Muscle of leg (tissue), 11 donors: ENCODE data around the gene UGT1A6. TPM values are rescaled to one million over a fixed set of nuclear protein-coding genes. Genes with fewer than 3 reads are reported as not detected.

ENCODE experiments used
- DNase-seq: peaks from one replicate; pipeline ENCODE4 v3.0.0; 2013
- H3K27ac ChIP-seq: one replicate; pipeline ENCODE4 v1.5.1; 2013; ENCODE audit warnings: mild to moderate bottlenecking, low read length, control low read depth
- H3K27me3 ChIP-seq: one replicate; pipeline ENCODE4 v1.6.1; 2013; ENCODE audit warnings: low read length; ENCODE audit not compliant: control insufficient read depth, insufficient read depth
- H3K36me3 ChIP-seq: one replicate; pipeline ENCODE4 v1.6.1; 2013; ENCODE audit warnings: low read length; ENCODE audit not compliant: control insufficient read depth, insufficient read depth
- H3K4me1 ChIP-seq: one replicate; pipeline ENCODE4 v1.6.1; 2013; ENCODE audit warnings: low read length; ENCODE audit not compliant: control insufficient read depth, insufficient read depth
- H3K4me3 ChIP-seq: one replicate; pipeline ENCODE4 v1.5.1; 2013; ENCODE audit warnings: low read length, control low read depth
- H3K9me3 ChIP-seq: replicated peaks from 2 replicates; pipeline ENCODE4 v1.6.1; 2013; ENCODE audit warnings: low read depth, low read length; ENCODE audit not compliant: control insufficient read depth
- WGBS: methylation state at CpG from one replicate; pipeline ENCODE4 v1.1.5; 2013; ENCODE audit warnings: missing lambda C conversion rate; ENCODE audit not compliant: insufficient coverage; 5-methylcytosine and 5-hydroxymethylcytosine counted together
- polyA plus RNA-seq, 8 donors: library from polyadenylated mRNA; unstranded; fragments of 120-200 nt; gene quantifications; one replicate each; pipeline versions ENCODE4 v1.2.1 to v1.2.3, GENCODE V29; 2013; ENCODE audit warnings: inconsistent platforms in 1 of 8, low replicate concordance in 1 of 8; ENCODE audit not compliant: insufficient read length in 8 of 8, insufficient read depth in 1 of 8
- total RNA-seq: library from RNA; stranded (reverse); fragments of 120-200 nt; gene quantifications from one replicate; pipeline ENCODE4 v1.2.4, GENCODE V29; 2013

UGT1A6 gene
- total and polyA plus RNA-seq, 9 donors, result 0.16 TPM; not detected in 8

DNA sequence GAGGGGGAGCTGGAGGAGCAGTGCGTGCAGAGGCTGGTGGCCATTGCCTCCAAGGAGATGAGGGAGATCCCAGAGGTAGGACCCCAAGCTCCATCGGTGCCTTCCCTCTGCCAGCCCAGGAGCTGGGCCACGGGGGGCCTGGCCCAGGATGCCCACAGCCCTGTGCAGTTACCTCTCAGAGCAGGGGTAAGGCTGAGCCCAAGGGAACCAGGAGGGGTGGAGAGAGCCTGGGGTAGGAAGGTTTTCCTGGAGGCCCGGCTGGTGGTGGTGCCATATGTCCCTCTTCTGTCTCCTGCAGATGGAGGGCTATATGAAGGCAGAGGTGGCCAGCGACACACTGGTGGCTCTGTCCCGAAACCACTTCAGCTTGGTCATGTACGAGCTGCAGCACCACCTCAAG lies 96.9 kb downstream of the UGT1A6 start:
- Histone ChIP-seq H3K9me3 (no peaks in the 10 kb centered on the region), H3K36me3 (no peaks in the 10 kb centered on the region), H3K27me3 (no peaks in the 10 kb centered on the region), H3K27ac (no peak overlapping the region), H3K4me3 (no peak overlapping the region), H3K4me1 (no peaks in the 10 kb centered on the region)
- 88% methylated on average over 4 of the region's 7 CpGs for WGBS
- DNase-seq, result no peak

DNA sequence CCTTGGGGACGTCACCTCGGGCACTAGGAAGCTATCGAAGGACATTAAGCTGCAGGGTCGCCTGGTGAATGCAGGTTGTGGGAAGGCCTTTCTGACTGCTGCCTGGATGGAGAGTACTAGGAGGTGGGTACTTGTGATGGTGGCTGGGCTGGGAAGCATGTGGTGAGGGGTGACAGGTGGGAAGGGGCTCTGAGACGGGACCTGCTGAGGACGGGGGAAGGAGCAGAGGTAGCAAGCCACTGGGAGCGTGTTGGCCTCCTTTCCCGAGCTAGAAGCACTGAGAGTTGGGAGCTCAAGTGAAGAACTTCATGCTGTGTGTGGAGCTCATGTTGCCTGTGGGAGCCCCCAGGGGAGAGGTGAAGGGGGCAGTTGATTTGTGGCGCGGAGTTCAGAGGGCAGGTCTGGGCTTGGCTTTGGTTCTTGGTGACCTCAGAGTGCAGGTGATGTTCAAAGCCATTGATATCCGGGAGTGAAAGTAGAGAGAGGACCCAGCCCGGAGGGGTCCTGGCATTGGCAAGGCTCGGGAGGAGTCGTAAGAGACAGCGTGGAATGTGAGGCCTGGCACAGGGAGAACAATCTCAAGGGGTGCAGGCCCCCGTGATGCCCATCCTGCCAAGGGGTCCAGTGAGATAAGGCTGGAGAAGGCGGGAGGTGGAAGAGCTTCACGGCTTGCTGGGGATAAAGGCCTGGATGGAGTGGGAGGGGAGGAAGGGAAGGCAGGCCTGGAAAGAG lies 98.6 kb downstream of the UGT1A6 start:
- no peak overlapping the region for H3K27ac ChIP-seq
- no peak for DNase-seq
- H3K4me3 ChIP-seq, result no peak overlapping the region
- H3K27me3 ChIP-seq, result no peaks in the 10 kb centered on the region
- H3K4me1 ChIP-seq, result no peaks in the 10 kb centered on the region
- H3K36me3 ChIP-seq, result no peaks in the 10 kb centered on the region
- no peaks in the 10 kb centered on the region for H3K9me3 ChIP-seq
- 77% methylated on average over 18 of the region's 18 CpGs for WGBS

DNA sequence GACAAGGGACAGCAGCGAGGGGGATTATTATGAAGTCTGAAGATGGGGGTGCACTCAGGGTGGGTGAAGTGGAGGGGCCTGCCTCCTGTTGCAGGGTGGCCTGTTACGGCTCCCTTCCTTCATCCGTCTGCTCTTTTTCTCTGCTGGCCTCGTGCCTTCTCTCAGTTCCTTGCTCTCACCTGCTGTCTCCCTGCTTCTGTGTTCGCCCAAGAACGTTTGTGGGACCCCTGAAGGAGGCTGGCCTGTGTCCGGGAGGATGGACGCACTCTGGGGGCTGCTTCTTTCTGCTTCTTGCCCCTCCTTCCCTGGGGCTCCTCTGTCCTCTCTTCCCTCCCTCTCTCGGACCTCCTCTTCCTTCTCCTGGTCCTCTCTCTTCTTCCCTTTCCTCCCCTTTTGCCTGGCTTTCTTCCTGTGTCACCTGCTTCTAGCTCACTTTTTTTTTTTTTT lies 99.2 kb downstream of the UGT1A6 start:
- Histone ChIP-seq H3K4me1 (no peaks in the 10 kb centered on the region), H3K4me3 (no peak overlapping the region), H3K36me3 (no peaks in the 10 kb centered on the region), H3K27ac (no peak overlapping the region), H3K9me3 (no peaks in the 10 kb centered on the region), H3K27me3 (no peaks in the 10 kb centered on the region)
- 63% methylated on average over 9 of the region's 9 CpGs for WGBS
- DNase-seq, result no peak

DNA sequence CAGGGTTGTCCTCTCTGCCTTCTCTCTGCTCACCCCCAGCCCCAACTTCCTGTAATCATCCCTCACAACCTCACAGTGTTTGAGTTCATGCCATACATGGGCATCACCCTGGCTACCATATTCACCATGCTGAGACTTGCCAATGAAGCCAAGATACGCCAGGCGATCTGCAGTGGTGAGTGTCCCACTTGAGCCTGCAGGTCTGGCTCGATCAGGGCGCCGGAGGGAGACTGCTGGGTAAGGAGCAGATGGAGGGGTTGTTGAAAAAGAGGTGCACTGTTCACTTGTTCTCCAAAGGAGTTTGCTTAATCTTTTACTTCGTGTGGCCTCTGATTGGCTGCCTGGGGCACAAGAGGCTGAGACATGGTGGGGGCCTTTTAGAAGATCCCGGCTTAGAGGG lies 100.0 kb downstream of the UGT1A6 start:
- H3K27me3 ChIP-seq, result no peaks in the 10 kb centered on the region
- WGBS, result 97% methylated on average over 7 of the region's 7 CpGs
- H3K4me3 ChIP-seq, result no peak overlapping the region
- H3K36me3 ChIP-seq, result no peaks in the 10 kb centered on the region
- no peaks in the 10 kb centered on the region for H3K4me1 ChIP-seq
- DNase-seq, result no peak
- H3K27ac ChIP-seq, result no peak overlapping the region
- no peaks in the 10 kb centered on the region for H3K9me3 ChIP-seq

DNA sequence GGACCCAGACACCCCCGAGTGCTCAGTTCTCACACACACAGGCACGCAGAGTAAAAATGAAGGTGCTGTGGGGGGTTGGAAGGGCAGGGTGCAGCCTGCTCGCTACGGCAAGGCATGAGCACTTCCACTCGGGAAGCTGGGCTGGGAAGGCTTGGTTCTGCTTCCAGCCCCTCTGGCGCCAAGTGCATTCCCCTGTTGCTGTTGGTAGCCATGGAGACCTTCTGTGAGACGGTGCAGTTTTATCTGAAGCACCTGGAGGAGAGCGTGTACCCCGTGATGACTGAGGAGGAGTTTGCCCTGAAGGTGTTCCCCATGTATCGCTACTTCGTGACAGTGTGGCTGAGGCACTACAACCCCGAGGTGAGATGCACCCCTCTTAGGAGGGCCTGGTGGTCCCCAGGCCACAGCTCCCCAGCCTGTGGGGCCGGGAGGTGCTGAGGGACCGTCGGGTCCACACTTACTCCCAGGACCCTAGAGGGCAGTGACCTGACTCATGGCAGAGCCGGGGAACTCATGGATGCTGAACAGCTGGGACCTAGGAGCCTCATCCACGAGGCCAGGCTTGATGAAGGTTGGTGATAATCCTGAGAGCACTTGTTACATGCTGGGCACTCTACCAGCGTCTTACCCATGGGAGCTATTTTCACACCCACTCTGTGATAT lies 100.9 kb downstream of the UGT1A6 start:
- H3K27ac ChIP-seq, result no peak overlapping the region
- H3K27me3 ChIP-seq, result no peaks in the 10 kb centered on the region
- no peaks in the 10 kb centered on the region for H3K36me3 ChIP-seq
- H3K4me3 ChIP-seq, result no peak overlapping the region
- no peaks in the 10 kb centered on the region for H3K9me3 ChIP-seq
- H3K4me1 ChIP-seq, result no peaks in the 10 kb centered on the region
- 63% methylated on average over 15 of the region's 18 CpGs for WGBS
- no peak for DNase-seq

DNA sequence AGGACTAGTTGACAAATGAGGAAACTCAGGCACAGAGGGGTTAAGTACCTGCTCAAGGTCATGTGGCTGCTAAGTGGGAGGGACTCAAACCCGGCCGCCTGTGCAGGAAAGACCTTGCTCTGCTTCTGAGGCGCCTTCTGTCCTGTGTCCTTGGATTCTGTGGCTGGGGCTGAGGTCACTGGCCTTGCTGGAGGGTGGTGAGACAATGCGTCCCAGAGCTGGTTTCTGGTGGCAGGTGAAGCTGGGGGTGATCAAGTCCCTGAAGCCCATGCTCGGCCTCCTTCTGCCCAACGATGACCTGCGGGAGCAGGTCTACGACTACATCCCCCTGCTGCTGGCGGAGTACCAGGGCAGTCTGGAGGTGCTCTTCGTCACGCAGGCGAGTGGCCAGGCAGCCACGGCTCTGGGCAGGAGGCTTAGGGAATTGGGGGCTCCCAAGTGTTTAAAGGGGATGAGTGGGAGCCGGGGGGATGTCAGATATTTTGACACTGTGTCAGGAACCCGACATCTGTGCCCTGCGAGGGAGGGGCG lies 101.5 kb downstream of the UGT1A6 start:
- no peak overlapping the region for H3K27ac ChIP-seq
- no peak for DNase-seq
- WGBS, result 72% methylated on average over 17 of the region's 17 CpGs
- no peaks in the 10 kb centered on the region for H3K36me3 ChIP-seq
- H3K9me3 ChIP-seq, result no peaks in the 10 kb centered on the region
- no peaks in the 10 kb centered on the region for H3K4me1 ChIP-seq
- no peaks in the 10 kb centered on the region for H3K27me3 ChIP-seq
- no peak overlapping the region for H3K4me3 ChIP-seq

DNA sequence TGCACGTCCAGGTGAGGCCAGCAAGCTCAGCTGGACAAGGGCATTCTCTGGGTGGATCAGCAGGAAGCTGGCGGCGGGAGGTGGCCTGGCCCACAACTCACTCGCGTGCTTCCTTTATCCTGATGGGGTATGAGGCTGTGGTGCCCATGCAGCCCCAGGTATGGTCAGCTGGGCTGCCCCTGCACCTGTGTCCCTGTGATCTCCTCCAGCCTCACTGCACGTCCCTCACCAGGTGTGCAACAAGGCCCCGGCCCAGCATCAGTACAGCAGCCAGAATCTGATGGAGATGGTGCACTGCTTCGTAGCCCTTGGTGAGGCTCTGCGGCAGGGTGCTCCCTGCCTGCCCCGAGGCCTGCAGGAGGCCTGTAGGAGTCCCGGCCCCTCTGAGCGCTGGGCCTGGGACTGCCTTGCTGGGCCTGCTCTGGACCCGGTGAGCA lies 103.1 kb downstream of the UGT1A6 start:
- no peaks in the 10 kb centered on the region for H3K27me3 ChIP-seq
- no peak overlapping the region for H3K4me3 ChIP-seq
- H3K36me3 ChIP-seq, result no peaks in the 10 kb centered on the region
- no peaks in the 10 kb centered on the region for H3K9me3 ChIP-seq
- no peak for DNase-seq
- no peaks in the 10 kb centered on the region for H3K4me1 ChIP-seq
- WGBS, result 90% methylated on average over 13 of the region's 13 CpGs
- H3K27ac ChIP-seq, result no peak overlapping the region

DNA sequence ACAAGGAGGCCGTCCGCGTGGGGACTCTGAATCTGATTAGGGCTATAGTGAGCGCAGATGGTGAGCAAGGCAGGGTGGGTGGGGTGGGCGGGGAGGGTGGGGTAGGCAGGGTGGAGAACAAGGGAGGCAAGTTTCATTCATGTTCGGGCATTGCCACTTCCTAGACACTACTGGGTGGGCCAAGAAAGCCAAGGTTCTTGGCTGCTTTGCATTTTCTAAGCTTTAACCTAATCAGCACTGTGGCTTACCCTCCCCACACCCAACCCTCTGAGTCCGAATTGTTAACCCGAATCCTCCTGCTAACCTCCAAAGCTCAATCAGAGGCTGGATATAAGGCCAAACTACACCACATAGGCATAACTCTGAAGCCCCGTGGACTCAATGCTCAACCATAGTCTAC lies 103.6 kb downstream of the UGT1A6 start:
- Histone ChIP-seq H3K27me3 (no peaks in the 10 kb centered on the region), H3K27ac (no peak overlapping the region), H3K4me1 (no peaks in the 10 kb centered on the region), H3K36me3 (no peaks in the 10 kb centered on the region), H3K4me3 (no peak overlapping the region), H3K9me3 (no peaks in the 10 kb centered on the region)
- WGBS, result 70% methylated on average over 4 of the region's 9 CpGs
- DNase-seq, result no peak

DNA sequence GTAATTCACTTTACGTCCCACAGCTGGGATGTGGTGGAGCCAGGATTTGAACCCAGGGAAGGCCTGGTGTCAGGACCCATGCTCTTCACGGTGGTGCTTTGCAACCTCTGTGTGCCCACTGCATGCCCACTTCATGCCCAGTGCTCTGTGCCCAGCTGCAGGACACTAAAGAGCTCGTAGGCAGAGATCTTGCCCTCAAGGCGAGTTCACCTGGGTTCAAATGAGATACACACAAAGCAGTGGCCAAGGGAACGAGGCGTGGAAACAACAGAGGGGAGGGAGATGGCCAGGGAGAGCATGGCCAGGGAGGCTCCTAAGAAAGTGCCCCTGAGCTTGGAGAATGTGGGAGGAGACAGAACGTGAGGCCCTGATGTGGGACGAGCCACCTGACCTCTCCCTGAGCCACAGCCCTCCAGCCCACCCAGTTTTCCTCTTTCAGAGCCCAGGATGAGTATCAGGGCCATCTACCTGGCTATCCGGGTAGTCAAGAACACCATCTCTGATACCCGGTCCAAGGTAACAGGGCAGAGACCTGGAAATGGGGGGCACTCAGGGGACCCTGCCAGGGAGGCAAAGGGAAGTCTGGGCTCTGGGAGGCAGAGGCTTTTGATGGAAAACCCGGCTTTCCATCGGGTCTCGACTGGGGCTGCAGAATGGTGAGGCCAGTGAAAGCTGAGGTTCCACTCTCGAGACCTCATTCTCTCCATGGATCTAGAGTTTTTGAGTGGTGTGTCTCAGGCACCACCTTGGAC lies 105.8 kb downstream of the UGT1A6 start:
- DNase-seq, result no peak
- H3K27me3 ChIP-seq, result peaks cover 2% of the 10 kb centered on the region
- no peaks in the 10 kb centered on the region for H3K36me3 ChIP-seq
- WGBS, result 88% methylated on average over 12 of the region's 14 CpGs
- H3K9me3 ChIP-seq, result no peaks in the 10 kb centered on the region
- no peaks in the 10 kb centered on the region for H3K4me1 ChIP-seq
- no peak overlapping the region for H3K27ac ChIP-seq
- no peak overlapping the region for H3K4me3 ChIP-seq

DNA sequence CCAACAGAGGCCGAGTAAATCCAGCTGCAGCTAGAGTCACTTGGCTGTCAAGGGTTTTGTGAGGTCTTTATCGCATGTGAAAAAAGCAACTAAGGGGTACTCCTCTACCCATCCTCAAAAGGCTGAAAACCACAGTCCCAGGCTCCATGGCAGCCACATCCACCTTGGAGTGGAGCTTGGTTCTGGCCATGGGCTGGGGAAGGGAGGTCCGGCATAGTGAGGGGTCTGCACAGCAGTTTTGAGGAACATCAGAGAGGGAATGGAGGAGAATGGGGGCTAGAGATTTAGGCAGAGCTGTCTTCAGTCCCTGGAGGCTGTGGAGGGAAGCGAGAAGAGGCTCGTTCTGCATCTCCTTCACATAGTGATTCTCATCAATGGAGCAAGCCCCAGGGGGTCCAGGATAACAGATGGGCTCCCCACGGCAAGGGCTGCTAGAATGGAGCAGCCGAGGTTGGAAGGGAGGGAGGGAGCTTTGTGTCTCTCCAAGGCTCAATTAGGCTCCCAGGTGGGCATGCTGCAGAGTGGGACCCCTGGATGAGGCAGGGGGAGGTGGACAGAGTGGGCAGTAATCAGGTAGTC lies 106.5 kb downstream of the UGT1A6 start:
- Histone ChIP-seq H3K9me3 (no peaks in the 10 kb centered on the region), H3K4me1 (no peaks in the 10 kb centered on the region), H3K36me3 (no peaks in the 10 kb centered on the region), H3K27ac (no peak overlapping the region), H3K4me3 (no peak overlapping the region), H3K27me3 (peaks cover 3% of the 10 kb centered on the region)
- 46% methylated on average over 2 of the region's 7 CpGs for WGBS
- DNase-seq, result no peak
